Activated T-cell treated with anti-CD3 and anti-CD28 coated beads for 24 hours (primary cell): Measurements from ENCODE around the gene CEP83.

Experiments
- DNase-seq: peaks from one replicate; pipeline ENCODE4 v3.0.0-alpha.2; 2020; ENCODE audit warnings: low read depth

The CEP83 gene

DNA sequence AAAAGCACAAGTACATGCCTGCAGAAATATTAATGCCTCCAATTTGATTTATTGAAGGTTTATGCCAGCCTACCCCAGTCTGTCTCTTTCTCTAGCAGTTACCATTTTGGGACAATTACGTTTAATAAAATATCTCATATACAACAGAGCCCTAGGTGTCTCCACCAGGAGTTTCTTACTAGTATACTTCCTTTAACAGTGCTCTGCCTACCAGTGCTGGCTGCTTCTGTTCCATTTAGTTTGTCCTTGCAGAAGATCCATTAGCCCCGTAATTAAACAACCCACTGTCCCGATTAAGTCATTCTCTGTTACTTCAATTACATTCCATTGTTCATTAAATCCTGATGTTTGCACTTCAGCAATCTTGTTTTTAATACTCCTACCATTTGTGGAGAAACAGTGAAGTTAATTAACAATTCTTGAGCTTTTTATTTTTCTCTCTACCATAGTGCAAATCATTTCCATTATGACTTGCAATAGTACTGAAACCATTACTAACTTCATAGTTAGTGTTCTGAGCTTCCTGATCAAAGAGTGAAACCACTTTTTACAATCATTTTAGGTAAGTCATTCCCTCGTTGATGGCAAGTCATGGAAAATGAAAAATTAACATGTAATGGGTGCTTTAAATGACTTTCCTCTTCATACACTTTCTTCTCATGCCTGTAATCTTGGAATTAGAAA, 190.2 kb downstream of the CEP83 start:
- DNase-seq = no peak

DNA sequence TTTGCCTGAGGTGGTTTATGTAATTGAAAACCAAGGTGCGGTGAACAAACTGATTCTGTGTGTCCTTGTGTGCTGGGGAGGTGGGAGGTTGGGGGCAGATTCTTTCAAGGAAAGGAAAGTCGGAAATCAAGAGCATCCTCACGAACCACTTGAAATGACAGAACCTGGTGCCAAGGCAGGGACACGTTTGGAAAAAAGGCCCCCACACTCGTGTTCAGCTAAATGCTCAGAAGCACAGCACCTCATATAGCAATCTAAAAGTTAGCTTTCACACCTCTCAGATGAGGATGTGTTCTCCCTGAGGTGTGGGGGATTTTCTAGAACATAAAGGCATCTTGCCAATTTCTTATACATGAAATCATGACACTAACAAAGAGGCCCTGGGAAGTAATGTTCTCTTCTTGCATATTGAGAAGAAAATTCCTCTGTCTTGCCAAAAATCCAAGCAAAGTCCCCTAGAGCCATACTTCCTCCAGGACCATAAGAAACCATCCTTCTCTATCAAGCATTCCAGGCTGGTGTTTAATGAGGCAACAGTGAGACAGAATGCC, 191.7 kb downstream of the CEP83 start:
- no peak for DNase-seq

DNA sequence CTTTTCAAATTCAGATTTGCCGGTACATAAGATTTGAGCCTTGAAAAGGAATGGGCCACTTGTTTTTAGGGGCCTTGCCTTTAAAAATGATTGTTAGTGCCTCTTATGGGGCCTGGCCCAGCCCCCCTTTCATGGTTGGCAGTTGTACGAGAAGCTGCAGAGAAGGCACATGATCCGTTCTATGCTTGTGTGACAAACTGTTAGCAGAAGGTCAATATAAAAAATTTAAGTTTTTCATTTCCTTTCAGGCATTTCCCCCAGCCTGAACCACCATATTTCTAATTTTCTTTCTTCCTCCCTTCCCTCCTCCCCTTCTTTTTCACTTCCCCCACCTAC, 192.2 kb downstream of the CEP83 start:
- no peak for DNase-seq

GRCh38 chr12:94266796-94267536, 192.7 kb downstream of the CEP83 start:
- DNase-seq = no peak

DNA sequence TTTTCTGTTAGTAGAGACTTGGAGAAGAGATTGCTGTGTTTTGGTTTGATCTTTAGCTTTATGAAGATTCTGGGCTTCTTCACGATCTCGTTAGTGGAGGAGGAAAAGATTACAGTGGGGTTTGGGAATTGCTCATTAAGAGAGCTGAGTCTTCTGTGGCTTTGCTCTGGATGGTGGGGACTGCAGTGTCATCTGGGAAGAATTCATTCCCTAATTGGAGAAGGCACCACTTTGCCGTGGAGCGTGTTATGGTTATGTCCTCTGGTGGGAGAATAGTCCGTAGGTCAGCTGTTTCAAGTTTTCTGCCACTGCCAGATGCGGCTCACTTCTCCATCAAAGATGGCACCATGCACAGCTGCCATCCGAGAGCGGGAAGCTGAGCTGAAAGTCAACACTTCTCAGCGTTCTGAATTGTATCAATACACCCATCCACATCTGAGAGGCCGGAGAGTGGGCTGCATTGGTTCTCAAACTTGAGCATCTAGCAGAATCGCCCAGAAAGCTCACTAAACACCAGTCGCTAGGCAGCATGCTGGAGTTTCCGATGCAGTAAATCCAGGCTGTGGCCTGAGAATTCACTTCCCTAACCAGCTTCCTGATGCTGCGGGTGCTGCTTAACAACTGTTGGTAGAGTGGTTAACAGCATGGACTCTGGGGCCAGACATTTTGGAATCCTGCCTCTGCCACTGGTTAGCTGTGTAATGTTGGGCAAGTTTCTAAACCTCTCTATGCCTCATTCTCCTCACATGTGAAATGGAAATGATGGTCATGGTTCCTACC, 193.5 kb downstream of the CEP83 start:
- no peak for DNase-seq

DNA sequence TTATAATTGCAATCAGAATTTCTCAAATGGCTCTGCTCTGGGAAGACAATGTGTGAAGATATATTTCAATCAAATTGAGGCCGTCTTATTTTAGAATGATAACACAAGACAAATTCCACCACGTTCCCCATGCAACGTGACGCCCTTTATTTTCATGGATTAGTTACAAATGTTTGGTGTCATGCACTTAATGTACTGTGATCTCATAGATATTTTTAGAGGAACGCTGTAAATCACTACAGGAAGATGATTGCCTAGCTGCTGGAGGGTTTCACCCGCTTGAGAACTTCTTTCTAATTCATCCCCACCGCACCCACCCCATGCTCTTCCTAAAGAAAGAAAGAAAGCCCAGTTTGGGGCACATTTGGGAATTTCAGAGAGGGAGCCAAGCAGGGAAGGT, 194.1 kb downstream of the CEP83 start:
- no peak for DNase-seq

DNA sequence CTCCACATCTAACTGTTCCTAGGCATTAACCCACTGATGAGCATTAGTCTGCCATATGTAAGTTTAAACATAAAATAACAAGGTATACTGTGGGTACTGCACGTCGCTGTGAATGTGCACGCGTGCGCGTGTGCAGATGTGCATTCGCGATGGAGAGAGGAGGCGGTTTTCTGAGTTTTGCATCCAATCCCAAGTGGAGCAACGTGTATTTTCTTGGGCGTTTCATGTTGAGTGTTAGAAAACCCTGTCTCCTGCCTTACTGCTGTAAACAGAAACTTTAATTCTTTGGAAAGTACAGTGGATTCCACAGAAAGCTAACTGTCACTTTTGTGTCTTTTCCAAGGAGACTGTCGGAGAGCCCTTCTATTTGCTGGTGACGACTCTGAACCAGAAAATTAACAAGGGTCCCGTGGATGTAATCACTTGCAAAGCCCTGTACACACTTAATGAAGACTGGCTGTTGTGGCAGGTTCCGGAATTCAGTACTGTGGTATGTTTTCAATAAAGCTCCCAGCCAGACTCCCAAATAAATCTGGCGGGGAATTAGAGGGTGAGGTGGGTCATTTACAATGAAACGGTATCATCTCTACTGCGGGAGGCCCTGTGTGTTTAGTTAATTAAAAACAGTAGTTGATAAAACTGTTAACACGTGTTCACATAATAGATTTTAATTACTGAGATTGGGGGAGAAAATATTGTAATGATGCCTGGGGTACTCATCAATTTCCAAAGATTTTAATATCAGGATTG, 194.8 kb downstream of the CEP83 start:
- DNase-seq = no peak

GRCh38 chr12:94263905-94264561, 195.6 kb downstream of the CEP83 start:
- DNase-seq = no peak

DNA sequence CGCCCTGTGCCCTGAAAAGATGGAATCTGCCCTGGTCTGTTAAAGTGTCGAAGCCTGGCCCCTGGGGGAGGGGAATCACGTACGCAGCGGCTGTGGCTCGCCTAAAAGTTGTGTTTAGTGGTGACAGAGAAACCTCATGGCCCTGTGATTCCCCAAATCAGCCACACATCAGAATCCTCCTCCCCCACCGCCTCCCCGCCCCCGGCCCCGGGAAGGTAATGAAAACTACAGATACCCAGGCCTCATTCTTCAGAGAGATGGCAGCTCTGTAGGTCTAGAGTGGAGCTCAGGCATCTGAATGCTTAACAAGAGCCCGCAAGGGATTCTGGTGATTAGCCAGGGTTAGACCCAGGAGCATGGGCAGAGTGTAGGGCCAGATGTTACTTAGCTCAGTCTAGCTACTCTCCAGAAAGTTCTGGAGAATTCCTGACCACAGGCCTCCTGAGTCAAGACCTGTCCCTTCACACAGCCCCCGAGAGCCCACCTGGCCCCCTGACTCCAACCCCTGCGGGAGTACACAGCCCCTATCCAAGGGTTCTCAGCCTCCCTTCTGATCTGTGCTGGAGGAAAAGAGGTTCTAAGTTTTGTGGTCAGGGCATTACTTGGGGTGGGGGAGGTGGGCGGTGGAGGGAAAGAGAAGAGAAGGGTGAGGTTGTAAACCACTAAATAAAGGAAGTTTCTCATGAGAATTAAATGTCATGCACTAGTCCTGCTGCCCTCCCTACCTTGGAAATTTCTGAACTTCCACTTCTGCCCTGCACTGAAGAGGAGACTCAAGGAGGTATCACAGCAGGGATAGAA, 196.5 kb downstream of the CEP83 start:
- DNase-seq = peak; percentile 56

DNA sequence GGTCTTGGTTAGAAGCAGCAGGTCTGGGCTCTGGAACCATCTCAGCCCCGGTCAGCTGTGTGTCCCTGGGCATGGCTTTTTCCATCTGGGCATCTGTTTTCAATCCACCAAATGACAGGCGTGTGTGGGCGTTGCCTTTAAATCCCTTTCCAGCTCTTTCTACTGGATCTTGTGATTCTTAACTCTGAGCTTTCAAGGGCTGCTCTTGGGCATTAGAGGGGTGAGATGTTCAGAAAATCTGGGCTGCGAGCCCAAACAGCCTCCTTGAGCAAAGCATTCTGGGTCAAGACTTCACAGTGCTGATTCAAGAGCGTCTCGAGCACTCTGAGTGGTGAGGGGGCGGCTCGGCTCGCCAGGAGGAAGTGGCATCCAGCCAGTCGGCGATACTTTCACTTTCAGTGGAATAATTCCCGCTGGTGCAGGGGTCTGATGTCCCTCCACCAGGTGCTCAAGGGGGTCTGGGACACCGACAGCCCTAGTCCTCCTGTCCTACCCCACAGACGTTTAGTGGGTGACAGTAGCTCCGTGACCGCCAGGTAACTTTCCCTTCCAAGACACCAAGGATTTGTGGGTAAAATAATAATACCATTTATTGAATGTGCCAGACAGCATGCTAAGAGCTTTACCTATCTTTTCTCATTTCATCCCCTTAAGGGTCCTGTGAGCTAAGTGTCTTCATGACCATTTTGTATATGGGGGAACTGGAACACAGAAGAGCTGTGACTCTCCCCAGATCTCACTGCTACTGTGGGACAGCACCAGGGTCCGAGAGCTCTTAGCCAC, 197.2 kb downstream of the CEP83 start:
- DNase-seq = peak; percentile 63

- no peak for DNase-seq
Measured at GRCh38 chr12:94261786-94262185, 197.9 kb downstream of the CEP83 start.

DNA sequence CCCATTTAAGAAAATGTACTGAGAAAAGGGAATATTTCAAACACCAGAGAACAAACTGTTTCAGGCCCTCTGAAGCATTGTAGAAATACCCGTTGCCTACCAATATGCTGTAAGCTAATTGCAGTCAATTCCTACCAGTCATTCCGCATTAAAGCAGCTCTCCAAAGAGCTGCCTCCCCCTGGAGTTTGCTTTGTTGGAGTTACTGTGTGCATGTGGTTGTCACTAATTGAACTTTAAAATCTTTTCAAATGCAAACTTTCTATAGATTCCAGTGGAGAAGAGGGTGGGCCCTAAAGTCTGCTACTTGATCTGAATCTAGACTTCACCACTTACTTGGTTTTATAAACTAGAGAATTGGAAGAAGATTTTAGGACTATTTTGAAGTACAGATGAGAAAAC, 198.5 kb downstream of the CEP83 start:
- DNase-seq = no peak

GRCh38 chr12:94260717-94261116, 198.9 kb downstream of the CEP83 start:
- no peak for DNase-seq

DNA sequence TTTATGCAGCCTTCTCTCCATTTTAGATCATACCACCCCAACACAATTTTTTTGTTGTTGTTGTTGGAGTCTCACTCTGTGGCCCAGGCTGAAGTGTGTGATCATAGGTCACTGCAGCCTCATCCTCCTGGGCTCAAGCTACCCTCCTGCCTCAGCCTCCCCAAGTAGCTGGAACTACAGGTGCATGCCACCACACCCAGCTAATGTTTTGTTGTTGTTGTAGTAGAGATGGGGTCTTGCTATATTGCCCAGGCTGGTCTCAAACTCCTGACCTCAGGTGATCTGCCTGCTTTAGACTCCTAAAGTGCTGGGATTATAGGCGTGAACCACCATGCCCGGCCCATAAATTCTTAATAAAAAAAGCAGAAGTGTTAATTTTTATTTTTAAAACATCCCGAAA, 199.7 kb downstream of the CEP83 start:
- DNase-seq = no peak

DNA sequence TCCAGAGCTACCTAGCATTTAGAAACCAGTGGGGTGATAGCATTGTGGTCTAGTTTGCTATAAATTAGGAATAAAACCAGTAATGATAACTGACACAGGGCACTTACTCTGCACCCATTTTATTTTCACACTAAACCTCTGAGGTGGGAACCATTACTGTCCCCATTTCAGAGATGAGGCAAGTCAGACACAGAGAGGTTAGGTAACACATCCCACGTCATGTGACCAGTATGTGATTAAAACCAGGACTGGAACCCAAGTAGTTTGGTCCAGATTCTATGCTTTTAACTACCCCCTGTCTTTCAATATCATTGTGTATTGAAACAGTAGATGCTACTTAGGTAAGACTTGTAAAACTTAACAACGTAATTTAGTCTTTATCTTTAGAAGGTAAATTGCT, 201.1 kb downstream of the CEP83 start:
- DNase-seq = no peak
